SK-N-SH treated with all-trans-retinoic acid at 6 μM for 48 hours (cell line): ENCODE data around the gene POLR2J2.
"Not testable (repeated sequence)": the region's sequence is repeated elsewhere in the genome, so short reads cannot be mapped to it uniquely, and the experiment has no call there.

Source experiments
- CREB5 ChIP-seq: fragments of 250-450 bp; sonication (Bioruptor Pico); IDR thresholded peaks from 2 replicates; pipeline ENCODE4 v1.5.1; 2020; ENCODE audit warnings: low read depth, mild to moderate bottlenecking, moderate library complexity
- ESRRG ChIP-seq: fragments of 250-450 bp; sonication (Bioruptor Pico); IDR thresholded peaks from 2 replicates; pipeline ENCODE4 v1.6.1; 2021; ENCODE audit warnings: mild to moderate bottlenecking
- ISL1 ChIP-seq: fragments of 250-450 bp; sonication (Bioruptor Pico); IDR thresholded peaks from 2 replicates; pipeline ENCODE4 v2.1.2; 2022; ENCODE audit warnings: mild to moderate bottlenecking, moderate library complexity
- PATZ1 ChIP-seq: fragments of 250-450 bp; sonication (Bioruptor Pico); IDR thresholded peaks from 2 replicates; pipeline ENCODE4 v1.8.0; 2020; ENCODE audit warnings: mild to moderate bottlenecking, moderate library complexity, borderline replicate concordance
- PPARA ChIP-seq: fragments of 250-450 bp; sonication (Bioruptor Pico); IDR thresholded peaks from 2 replicates; pipeline ENCODE4 v1.5.0; 2020; ENCODE audit warnings: mild to moderate bottlenecking, borderline replicate concordance
- SNAI2 ChIP-seq: fragments of 250-450 bp; sonication (Bioruptor Pico); IDR thresholded peaks from 2 replicates; pipeline ENCODE4 v1.5.0; 2020; ENCODE audit warnings: mild to moderate bottlenecking, moderate library complexity
- ZC3H10 ChIP-seq: fragments of 250-450 bp; sonication (Bioruptor Pico); IDR thresholded peaks from 2 replicates; pipeline ENCODE4 v1.5.1; 2021; ENCODE audit warnings: mild to moderate bottlenecking, moderate library complexity
- ZFP30 ChIP-seq: fragments of 450-650 bp; formaldehyde crosslinking; IDR thresholded peaks from 2 replicates; pipeline ENCODE4 v1.5.0; 2022; ENCODE audit warnings: mild to moderate bottlenecking, moderate library complexity

GRCh38 chr7:102682560-102682959 lies 11.1 kb upstream of the POLR2J2 start:
- TF ChIP-seq PPARA (CRISPR knock-in tag); PATZ1 (CRISPR knock-in tag); ESRRG (CRISPR knock-in tag); ISL1 (CRISPR knock-in tag); CREB5; ZFP30 (CRISPR knock-in tag); ZC3H10 (CRISPR knock-in tag); SNAI2 (CRISPR knock-in tag): not testable (repeated sequence)
